GM18505 (cell line): ENCODE results near the gene OR2T10.
"Not testable (repeated sequence)": the region's sequence is repeated elsewhere in the genome, so short reads cannot be mapped to it uniquely, and the experiment has no call there.

Experiments
- ATAC-seq: cut with Tn5 transposase; IDR thresholded peaks from one replicate; pipeline ENCODE4 v1.9.1; 2021; ENCODE audit not compliant: unreplicated experiment

OR2T10 gene

DNA sequence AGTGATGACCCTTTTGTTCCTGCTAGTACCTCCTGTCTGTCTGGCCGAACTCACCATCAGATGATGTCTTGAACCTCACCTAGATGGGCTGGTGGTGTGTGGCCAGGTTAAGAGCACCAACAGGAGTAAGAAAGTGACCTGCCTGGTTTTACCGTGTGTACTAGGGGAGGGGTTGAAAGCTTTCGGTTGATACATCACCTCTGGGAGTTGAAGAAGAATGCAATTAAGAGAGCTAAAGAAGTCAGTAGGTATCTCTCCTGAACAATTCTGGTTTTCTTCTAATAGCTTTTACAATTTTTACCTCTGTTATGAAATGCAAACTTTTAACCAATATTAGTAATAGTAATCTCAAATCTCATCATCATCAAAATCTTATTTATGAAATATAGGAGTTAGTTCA is 34.8 kb downstream of the OR2T10 start, which contains the start of gene OR2T29:
Gene OR2T29 (minus strand): TSS at position 101 of the 400 bp plus-strand sequence. CDS start 3,281 bp downstream, outside the sequence.
- not testable (repeated sequence) for ATAC-seq

DNA sequence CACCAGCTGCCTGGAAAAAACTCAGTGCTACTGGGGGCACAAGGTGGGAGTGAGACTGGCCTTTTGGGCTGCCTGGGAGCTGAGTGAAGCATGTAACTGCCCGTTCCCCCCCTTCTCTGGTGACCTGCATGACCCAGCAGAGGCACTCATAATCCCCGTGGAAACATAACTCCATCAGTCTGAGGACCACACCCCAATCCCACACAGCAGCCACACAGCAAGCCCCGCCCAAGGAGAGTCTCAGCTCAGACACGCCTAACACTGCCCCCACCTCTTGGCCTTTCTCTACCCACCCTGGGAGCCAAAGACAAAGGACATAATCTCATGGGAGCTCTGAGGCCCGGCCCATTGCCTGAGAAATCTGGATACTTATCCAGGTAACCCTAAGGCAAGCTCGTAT is 46.5 kb downstream of the OR2T10 start:
- not testable (repeated sequence) for ATAC-seq

DNA sequence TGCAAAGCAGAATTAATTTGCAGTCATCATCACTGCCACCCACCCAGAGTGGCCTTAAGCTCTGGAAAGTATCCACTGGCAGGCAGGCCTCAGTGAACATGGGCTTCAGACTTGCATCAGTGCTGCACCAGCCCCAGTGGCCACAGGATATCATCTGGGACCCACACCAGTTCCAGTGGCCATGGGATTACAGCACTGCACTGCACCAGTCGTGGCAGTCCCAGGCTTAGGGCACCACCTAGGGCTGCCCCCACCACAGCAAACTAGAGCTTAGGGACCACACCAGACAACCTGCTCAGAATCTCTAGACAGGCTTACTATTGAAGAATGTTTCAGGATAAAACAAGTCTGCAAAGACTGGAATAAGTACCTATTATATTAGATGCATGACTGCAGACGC is 50.1 kb downstream of the OR2T10 start:
- ATAC-seq: not testable (repeated sequence)
